ENCODE data around the gene VSIG8. TPM values are rescaled to one million over a fixed set of nuclear protein-coding genes. Genes with fewer than 3 reads are reported as not detected.
"Not testable (repeated sequence)": the region's sequence is repeated elsewhere in the genome, so short reads cannot be mapped to it uniquely, and the experiment has no call there.

Gene VSIG8
- total RNA-seq: not detected
- long read RNA-seq: 0 reads

DNA sequence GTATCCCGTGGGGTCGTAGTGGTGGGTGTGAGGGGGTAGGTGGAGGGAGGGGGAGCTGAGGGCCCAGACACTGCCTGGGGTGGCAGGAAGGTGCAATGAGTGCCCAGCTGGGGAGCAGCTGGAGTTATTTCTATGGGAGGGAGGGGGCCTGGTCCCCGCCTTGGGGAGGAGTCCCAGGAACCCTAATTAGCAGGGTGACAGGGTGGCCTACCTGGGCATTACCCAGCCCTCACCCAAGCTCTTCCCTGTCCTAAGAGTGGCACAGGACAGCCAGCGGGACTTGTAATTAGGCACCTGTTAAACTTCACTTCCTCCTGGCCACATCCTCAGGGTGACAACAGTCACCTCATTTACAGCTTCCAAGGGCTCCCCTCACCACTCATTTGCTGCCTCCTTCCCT lies at the start of gene VSIG8:
Gene VSIG8 (minus strand): TSS at position 101 of the 400 bp plus-strand sequence. CDS start 136 bp downstream, outside the sequence.
- DNase-seq: no peak
- Histone ChIP-seq H3K9me3 (no peaks in the 10 kb centered on the region), H3K27me3 (no peaks in the 10 kb centered on the region), H3K4me1 (no peaks in the 10 kb centered on the region), H3K27ac (no peak within 1 kb of the TSS), H3K36me3 (no peaks in the 10 kb centered on the region), H3K4me3 (no peak within 1 kb of the TSS)
- TF ChIP-seq CTCF (IDR thresholded peaks at IDR 0.05): no peak
- no peak for ATAC-seq
- intact Hi-C loops (cut with DNase I): no loop called here

DNA sequence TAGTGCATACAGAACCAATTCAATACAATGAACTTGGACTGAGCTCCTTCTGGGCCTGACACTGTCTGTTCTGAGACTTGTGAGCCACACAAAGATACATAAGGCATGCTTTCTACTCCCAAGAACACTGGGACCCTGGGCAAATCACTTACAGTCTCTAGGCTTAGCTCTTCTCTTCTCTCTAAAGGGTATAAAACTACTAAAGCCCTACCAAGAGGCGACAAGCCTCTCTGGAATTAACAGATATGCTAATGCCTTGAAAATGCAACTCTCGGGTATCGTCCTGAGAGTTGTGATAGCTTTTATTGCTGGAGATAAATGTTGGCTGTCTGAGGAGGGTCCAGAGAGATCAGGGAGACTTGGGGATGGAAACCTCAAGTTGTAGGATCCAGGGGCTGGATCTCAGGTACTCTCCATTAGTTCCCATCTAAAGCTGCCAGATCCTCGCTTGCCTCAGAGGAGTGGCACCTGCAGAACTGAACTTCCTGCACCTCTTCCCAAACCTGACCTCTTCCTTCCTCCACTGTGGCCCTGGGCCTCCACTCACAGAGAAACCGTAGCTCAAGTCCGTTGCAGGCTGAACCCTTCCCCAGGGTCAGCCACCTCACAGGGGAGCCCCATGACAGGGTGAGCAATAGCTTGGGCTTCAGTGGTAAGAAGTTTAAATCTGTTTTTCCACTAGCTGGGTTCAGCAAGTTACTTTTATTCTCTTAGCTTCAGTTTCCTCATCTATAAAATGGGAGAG lies 49.0 kb upstream of the VSIG8 start:
- intact Hi-C loops (cut with DNase I): no loop called here
- ATAC-seq (no peak), DNase-seq (peak; percentile 22)
- H3K27me3 ChIP-seq: no peaks in the 10 kb centered on the region
- peak overlapping the region; percentile 70 for H3K27ac ChIP-seq
- H3K9me3 ChIP-seq: no peaks in the 10 kb centered on the region
- H3K4me1 ChIP-seq: peaks cover 53% of the 10 kb centered on the region
- TF ChIP-seq CTCF (IDR thresholded peaks at IDR 0.05): no peak
- H3K4me3 ChIP-seq: no peak overlapping the region
- H3K36me3 ChIP-seq: peaks cover 2% of the 10 kb centered on the region

DNA sequence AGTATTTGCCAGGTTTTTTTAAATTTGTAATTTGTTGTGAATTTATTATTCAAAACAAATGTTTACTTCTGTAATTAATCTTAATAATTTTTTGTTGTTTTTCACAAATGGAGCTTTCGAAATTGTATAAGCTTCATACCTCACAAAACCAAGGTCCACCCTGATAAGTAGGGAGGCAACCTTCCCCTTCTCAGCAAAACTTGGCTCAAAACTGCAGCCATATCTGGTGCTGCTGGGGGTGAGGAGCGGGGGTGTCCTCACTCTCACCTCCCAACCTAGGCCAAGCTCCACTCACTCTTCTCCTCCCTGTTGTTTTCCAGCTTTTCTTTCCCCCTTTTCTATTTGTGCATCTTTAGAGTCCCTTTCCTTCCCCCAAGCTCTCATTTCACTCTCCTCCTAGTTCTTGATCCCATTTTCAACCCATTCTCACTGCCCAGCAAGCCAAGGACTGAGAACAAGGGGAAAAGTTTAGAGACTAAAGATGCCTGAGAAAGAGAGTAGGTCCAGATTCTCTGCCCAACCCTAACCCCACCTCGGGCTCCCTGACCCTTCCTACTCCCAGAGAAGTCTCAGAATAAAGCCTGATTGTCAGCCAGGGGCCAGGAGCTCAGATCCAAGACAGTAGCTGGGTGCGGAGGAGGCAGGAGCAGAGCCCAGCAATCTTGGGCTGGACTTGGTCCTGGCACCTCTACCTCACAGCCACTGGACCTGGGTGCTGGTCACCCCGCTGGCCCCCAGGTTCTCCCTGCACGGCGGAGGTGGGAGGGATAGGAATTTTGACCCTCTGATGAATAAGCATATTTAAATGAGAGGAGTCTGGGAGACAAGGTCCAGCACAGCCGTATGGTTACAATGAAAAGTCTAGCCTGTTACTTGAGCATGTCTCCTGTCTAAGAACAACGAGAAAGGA lies 45.8 kb upstream of the VSIG8 start:
- H3K27me3 ChIP-seq: no peaks in the 10 kb centered on the region
- no peak overlapping the region for H3K27ac ChIP-seq
- no peaks in the 10 kb centered on the region for H3K36me3 ChIP-seq
- ATAC-seq (no peak), DNase-seq (no peak)
- no peak for TF ChIP-seq CTCF (IDR thresholded peaks at IDR 0.05)
- H3K4me3 ChIP-seq: no peak overlapping the region
- H3K9me3 ChIP-seq: no peaks in the 10 kb centered on the region
- intact Hi-C loops (cut with DNase I): no loop called here
- H3K4me1 ChIP-seq: peaks cover 40% of the 10 kb centered on the region

- intact Hi-C loops (cut with DNase I): no loop called here
- Histone ChIP-seq H3K27ac (no peak overlapping the region), H3K4me3 (no peak overlapping the region), H3K36me3 (no peaks in the 10 kb centered on the region), H3K9me3 (no peaks in the 10 kb centered on the region), H3K27me3 (no peaks in the 10 kb centered on the region), H3K4me1 (peaks cover 27% of the 10 kb centered on the region)
- DNase-seq (no peak), ATAC-seq (no peak)
- TF ChIP-seq CTCF (IDR thresholded peaks at IDR 0.05): no peak
These were observed 44.5 kb upstream of the VSIG8 start for GRCh38 chr1:159906960-159907359.

DNA sequence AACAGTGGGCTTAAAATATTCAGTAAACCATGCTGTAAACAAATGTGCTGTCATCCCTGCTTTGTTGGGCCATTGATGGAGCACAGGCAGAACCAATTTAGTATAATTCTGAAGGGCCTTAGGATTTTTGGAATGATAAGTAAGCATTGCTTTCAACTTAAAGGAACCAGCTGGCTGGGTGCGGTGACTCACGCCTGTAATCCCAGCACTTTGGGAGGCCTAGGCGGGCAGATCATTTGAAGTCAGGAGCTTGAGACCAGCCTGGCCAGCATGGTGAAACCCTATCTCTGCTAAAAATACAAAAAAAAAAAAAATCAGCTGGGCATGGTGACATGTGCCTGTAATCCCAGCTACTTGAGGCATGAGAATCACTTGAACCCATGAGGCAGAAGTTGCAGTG lies 41.6 kb upstream of the VSIG8 start:
- H3K4me1 ChIP-seq; intact Hi-C loops (cut with DNase I); H3K27me3 ChIP-seq; H3K9me3 ChIP-seq; ATAC-seq; H3K36me3 ChIP-seq; H3K4me3 ChIP-seq; DNase-seq; H3K27ac ChIP-seq: not testable (repeated sequence)

DNA sequence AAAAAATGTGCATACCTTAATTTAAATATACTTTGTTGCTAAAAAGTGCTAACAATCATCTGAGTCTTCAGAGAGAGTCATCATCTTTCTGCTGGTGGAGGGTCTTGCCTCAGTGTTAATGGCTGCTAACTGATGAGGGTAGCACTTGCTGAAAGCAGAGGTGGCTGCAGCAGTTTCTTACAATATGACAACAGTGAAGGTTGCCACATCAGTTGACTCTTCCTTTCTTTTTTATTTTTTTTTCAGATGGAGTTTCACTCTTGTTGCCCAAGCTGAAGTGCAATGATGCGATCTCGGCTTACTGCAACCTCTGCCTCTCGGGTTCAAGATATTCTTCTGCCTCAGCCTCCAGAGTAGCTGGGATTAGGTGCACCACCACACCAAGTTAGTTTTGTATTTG lies 40.1 kb upstream of the VSIG8 start:
- no peak overlapping the region for H3K4me3 ChIP-seq
- H3K27me3 ChIP-seq: no peaks in the 10 kb centered on the region
- no peaks in the 10 kb centered on the region for H3K4me1 ChIP-seq
- ATAC-seq: no peak
- intact Hi-C loops (cut with DNase I): no loop called here
- no peak for TF ChIP-seq CTCF (IDR thresholded peaks at IDR 0.05)
- DNase-seq: no peak
- H3K9me3 ChIP-seq: no peaks in the 10 kb centered on the region
- H3K36me3 ChIP-seq: no peaks in the 10 kb centered on the region
- H3K27ac ChIP-seq: no peak overlapping the region
